Measurements from ENCODE around the gene ARL6IP1.

Gene ARL6IP1

DNA sequence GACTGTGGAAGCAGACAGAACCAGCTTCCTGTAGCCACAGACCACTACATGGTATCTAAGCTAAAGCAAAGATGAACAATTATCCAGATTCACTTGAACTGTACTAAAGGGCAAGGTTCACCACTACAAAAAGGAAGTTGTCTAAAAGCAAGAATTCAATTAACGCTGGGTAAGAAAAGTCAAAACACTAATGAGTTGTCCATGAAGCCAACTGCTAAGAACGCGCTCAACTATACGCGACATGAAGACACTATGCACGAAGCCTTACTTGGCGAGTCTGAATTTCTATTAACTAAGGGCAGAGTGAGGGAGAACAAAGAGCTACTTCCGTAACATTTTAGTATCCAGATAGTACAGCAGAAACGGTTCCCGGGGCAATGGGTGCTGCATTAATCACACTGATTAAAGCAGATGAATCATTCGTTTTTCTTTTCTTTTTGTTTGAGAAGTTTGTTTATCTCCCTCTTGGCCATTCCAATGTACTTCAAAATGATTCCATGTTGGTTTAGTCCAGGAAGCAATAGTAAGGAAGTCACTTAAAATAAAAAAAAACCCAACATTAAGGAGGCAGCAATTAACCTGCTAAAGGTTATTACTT is 8.4 kb downstream of the ARL6IP1 start:
- peaks cover 54% of the 10 kb centered on the region for H3K79me2 ChIP-seq (ENCODE audit: insufficient read depth, low read length)
- H3K9me2 ChIP-seq (replicated peaks; ENCODE audit: low read depth, low read length), result no peaks in the 10 kb centered on the region
- peaks cover 33% of the 10 kb centered on the region for H3K36me3 ChIP-seq (ENCODE audit: insufficient read depth, low read length)

DNA sequence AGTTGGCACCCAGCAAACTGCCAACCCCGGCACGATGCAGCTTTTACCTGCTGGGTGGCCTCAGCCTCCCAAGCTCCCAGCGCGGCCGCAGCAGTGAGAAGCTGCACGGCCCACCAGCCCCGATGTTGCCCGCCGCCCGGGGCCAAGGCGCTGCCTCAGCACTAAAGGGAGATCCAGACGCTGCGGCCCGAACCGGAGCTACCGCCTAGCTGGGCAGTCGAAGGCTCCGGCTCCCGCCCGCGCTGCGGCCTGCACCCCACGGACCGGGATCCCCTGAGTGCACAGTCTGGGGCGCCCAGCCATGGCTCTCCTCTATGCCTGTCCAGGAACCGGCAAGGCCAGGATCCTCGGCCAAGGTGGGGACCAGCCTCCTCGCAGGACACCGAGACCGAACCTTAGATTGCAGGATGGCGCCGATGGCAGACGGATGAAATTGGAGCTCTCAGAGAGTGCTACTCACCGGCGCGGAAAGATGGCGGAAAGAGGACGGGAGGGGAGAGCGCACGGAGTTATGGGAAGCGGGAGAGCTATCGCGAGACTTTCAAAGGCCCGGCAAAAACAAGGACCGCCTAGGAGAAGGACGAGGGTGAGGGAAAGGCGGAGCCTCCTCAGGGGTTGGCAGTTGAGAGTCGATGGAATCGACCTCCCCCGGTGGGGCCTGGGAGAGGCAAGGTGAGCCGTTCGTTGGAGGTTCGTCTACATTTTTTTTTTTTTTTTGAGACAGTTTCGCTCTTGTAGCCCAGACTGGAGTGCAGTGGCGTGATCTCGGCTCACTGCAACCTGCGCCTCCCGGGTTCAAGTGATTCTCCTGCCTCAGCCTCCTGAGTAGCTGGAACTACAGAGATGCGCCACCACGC is 11.3 kb downstream of the ARL6IP1 start, which contains the start of gene RPS15A:
TSS of gene RPS15A (minus strand) at position 485 of the 857 bp plus-strand sequence. CDS start 1,221 bp downstream, outside the sequence.
- no peaks in the 10 kb centered on the region for H3F3A ChIP-seq (ENCODE audit: low read depth)
- peak within 1 kb of the TSS; percentile 98 for H3K4me3 ChIP-seq (ENCODE audit: low read length, poor library complexity, severe bottlenecking)
- peak within 1 kb of the TSS; percentile 95 for H3K4me2 ChIP-seq (ENCODE audit: low read depth, low read length, poor library complexity, severe bottlenecking)
- H3K27me3 ChIP-seq (ENCODE audit: insufficient read depth, low read length, poor library complexity, severe bottlenecking), result peaks cover 12% of the 10 kb centered on the region
- H2AFZ ChIP-seq (ENCODE audit: low read length), result peak within 1 kb of the TSS; percentile 71
- peaks cover 27% of the 10 kb centered on the region for H3K4me1 ChIP-seq (ENCODE audit: insufficient read depth, low read length, poor library complexity, severe bottlenecking)
- H4K20me1 ChIP-seq (ENCODE audit: insufficient read depth, low read length, poor library complexity, severe bottlenecking), result peaks cover 49% of the 10 kb centered on the region
- peak within 1 kb of the TSS; percentile 98 for H3K9ac ChIP-seq (ENCODE audit: low read depth, low read length, poor library complexity, severe bottlenecking)
- TF ChIP-seq, protein P1, sequence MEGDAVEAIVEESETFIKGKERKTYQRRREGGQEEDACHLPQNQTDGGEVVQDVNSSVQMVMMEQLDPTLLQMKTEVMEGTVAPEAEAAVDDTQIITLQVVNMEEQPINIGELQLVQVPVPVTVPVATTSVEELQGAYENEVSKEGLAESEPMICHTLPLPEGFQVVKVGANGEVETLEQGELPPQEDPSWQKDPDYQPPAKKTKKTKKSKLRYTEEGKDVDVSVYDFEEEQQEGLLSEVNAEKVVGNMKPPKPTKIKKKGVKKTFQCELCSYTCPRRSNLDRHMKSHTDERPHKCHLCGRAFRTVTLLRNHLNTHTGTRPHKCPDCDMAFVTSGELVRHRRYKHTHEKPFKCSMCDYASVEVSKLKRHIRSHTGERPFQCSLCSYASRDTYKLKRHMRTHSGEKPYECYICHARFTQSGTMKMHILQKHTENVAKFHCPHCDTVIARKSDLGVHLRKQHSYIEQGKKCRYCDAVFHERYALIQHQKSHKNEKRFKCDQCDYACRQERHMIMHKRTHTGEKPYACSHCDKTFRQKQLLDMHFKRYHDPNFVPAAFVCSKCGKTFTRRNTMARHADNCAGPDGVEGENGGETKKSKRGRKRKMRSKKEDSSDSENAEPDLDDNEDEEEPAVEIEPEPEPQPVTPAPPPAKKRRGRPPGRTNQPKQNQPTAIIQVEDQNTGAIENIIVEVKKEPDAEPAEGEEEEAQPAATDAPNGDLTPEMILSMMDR (conservative IDR thresholded peaks at IDR 0.05; ENCODE audit: low read length), result no peak
- no peak for TF ChIP-seq EZH2phosphoT487 (IDR thresholded peaks at IDR 0.05; ENCODE audit: borderline replicate concordance)
- H3K9me3 ChIP-seq (ENCODE audit: insufficient read depth, low read depth, low read length), result no peaks in the 10 kb centered on the region
- H3K9me2 ChIP-seq (replicated peaks; ENCODE audit: low read depth, low read length), result no peaks in the 10 kb centered on the region
- peaks cover 52% of the 10 kb centered on the region for H3K36me3 ChIP-seq (ENCODE audit: insufficient read depth, low read length)
- peaks cover 58% of the 10 kb centered on the region for H3K79me2 ChIP-seq (ENCODE audit: insufficient read depth, low read length)

More for the DNA sequence above, 8.4 kb downstream of the ARL6IP1 start:
- Histone ChIP-seq H3K4me1 (ENCODE audit: insufficient read depth, low read length, poor library complexity, severe bottlenecking) (peaks cover 5% of the 10 kb centered on the region), H2AFZ (ENCODE audit: low read length) (no peak overlapping the region), H3K9me3 (ENCODE audit: insufficient read depth, low read depth, low read length) (no peaks in the 10 kb centered on the region), H3K27me3 (ENCODE audit: insufficient read depth, low read length, poor library complexity, severe bottlenecking) (peaks cover 12% of the 10 kb centered on the region), H3K4me3 (ENCODE audit: low read length, poor library complexity, severe bottlenecking) (no peak overlapping the region), H3K9ac (ENCODE audit: low read depth, low read length, poor library complexity, severe bottlenecking) (no peak overlapping the region), H4K20me1 (ENCODE audit: insufficient read depth, low read length, poor library complexity, severe bottlenecking) (peaks cover 20% of the 10 kb centered on the region), H3F3A (ENCODE audit: low read depth) (no peaks in the 10 kb centered on the region), H3K4me2 (ENCODE audit: low read depth, low read length, poor library complexity, severe bottlenecking) (no peak overlapping the region)
- TF ChIP-seq, protein P1 (conservative IDR thresholded peaks at IDR 0.05; ENCODE audit: low read length), result no peak
- TF ChIP-seq EZH2phosphoT487 (IDR thresholded peaks at IDR 0.05; ENCODE audit: borderline replicate concordance), result no peak

DNA sequence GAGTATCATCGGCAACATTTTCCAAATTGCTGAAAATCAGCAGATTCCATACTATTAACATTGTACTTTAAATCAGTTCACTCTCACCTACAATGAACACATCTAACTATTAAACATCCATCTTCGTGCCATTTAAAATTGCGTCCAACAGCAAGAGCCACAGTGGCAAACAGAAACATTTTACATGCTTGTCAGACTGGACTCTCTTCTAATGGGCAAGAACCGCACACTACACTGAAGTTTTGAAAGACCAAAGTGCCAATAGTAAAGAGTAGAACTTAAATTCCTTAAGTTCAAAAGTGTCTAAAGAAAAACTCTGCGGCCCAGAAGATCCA is 11.9 kb downstream of the ARL6IP1 start:
- no peak for TF ChIP-seq EZH2phosphoT487 (IDR thresholded peaks at IDR 0.05; ENCODE audit: borderline replicate concordance)
- TF ChIP-seq, protein P1 (conservative IDR thresholded peaks at IDR 0.05; ENCODE audit: low read length), result no peak
- Histone ChIP-seq H3K4me3 (ENCODE audit: low read length, poor library complexity, severe bottlenecking) (peak overlapping the region; percentile 98), H3K9me3 (ENCODE audit: insufficient read depth, low read depth, low read length) (no peaks in the 10 kb centered on the region), H3K9me2 (replicated peaks; ENCODE audit: low read depth, low read length) (no peaks in the 10 kb centered on the region), H3K4me1 (ENCODE audit: insufficient read depth, low read length, poor library complexity, severe bottlenecking) (peaks cover 33% of the 10 kb centered on the region), H3K36me3 (ENCODE audit: insufficient read depth, low read length) (peaks cover 57% of the 10 kb centered on the region), H3K79me2 (ENCODE audit: insufficient read depth, low read length) (peaks cover 61% of the 10 kb centered on the region), H3K27me3 (ENCODE audit: insufficient read depth, low read length, poor library complexity, severe bottlenecking) (peaks cover 12% of the 10 kb centered on the region), H3K4me2 (ENCODE audit: low read depth, low read length, poor library complexity, severe bottlenecking) (peak overlapping the region; percentile 95), H2AFZ (ENCODE audit: low read length) (no peak overlapping the region), H4K20me1 (ENCODE audit: insufficient read depth, low read length, poor library complexity, severe bottlenecking) (peaks cover 55% of the 10 kb centered on the region), H3F3A (ENCODE audit: low read depth) (no peaks in the 10 kb centered on the region), H3K9ac (ENCODE audit: low read depth, low read length, poor library complexity, severe bottlenecking) (peak overlapping the region; percentile 98)

Data from Loucy (cell line).